ENCODE data around the gene KRT84. TPM values are rescaled to one million over a fixed set of nuclear protein-coding genes. Genes with fewer than 3 reads are reported as not detected.

The KRT84 gene
- total RNA-seq, 4 donors from 2014 or later: not detected

- Histone ChIP-seq H3K9me3 (no peaks in the 10 kb centered on the region), H3K36me3 (no peaks in the 10 kb centered on the region), H3K27me3 (peaks cover 0 to 2% (median 0%) of the 10 kb centered on the region in 3 donors), H3K4me1 (no peaks in the 10 kb centered on the region), H3K4me3 (no peak overlapping the region), H3K27ac (no peak overlapping the region)
- no peak for TF ChIP-seq CTCF (IDR thresholded peaks at IDR 0.05 in 4 of 5, conservative IDR thresholded peaks at IDR 0.05 in 1 of 5)
- TF ChIP-seq POLR2A (IDR thresholded peaks at IDR 0.05): no peak
- DNase-seq (no peak), ATAC-seq (no peak)
- in situ Hi-C loops (cut with MboI; ENCODE audit: low sequenced_read_pairs in 4 of 4): loop anchor here in 1 of 4 donors (10.0 kb wide), 1 partner anchor 520 kb away; no protein-coding TSS in a partner anchor
- intact Hi-C loops (cut with DNase I; ENCODE audit: low total_unique reads): no loop called here
These were observed 20.5 kb downstream of the KRT84 start for GRCh38 chr12:52364901-52365489.

- H3K9me3 ChIP-seq: no peaks in the 10 kb centered on the region
- in situ Hi-C loops (cut with MboI; ENCODE audit: low sequenced_read_pairs in 4 of 4) (loop anchor here in 1 of 4 donors (10.0 kb wide), 1 partner anchor 521 kb away; no protein-coding TSS in a partner anchor), intact Hi-C loops (cut with DNase I; ENCODE audit: low total_unique reads) (no loop called here)
- H3K4me3 ChIP-seq: no peak overlapping the region
- TF ChIP-seq CTCF (IDR thresholded peaks at IDR 0.05 in 4 of 5, conservative IDR thresholded peaks at IDR 0.05 in 1 of 5): no peak
- TF ChIP-seq POLR2A (IDR thresholded peaks at IDR 0.05): no peak
- ATAC-seq (no peak), DNase-seq (no peak)
- no peaks in the 10 kb centered on the region for H3K4me1 ChIP-seq
- H3K36me3 ChIP-seq: no peaks in the 10 kb centered on the region
- H3K27ac ChIP-seq: no peak overlapping the region
- peaks cover 0 to 2% (median 0%) of the 10 kb centered on the region in 3 donors for H3K27me3 ChIP-seq
These were observed 21.4 kb downstream of the KRT84 start for GRCh38 chr12:52364061-52364460.

- no peaks in the 10 kb centered on the region for H3K36me3 ChIP-seq
- H3K27me3 ChIP-seq: peaks cover 0 to 2% (median 0%) of the 10 kb centered on the region in 3 donors
- no peak for TF ChIP-seq POLR2A (IDR thresholded peaks at IDR 0.05)
- no peak for TF ChIP-seq CTCF (IDR thresholded peaks at IDR 0.05 in 4 of 5, conservative IDR thresholded peaks at IDR 0.05 in 1 of 5)
- ATAC-seq (no peak), DNase-seq (no peak)
- no peak overlapping the region for H3K27ac ChIP-seq
- no peaks in the 10 kb centered on the region for H3K9me3 ChIP-seq
- H3K4me1 ChIP-seq: no peaks in the 10 kb centered on the region
- H3K4me3 ChIP-seq: no peak overlapping the region
- in situ Hi-C loops (cut with MboI; ENCODE audit: low sequenced_read_pairs in 4 of 4) (loop anchor here in 1 of 4 donors (10.0 kb wide), 1 partner anchor 522 kb away; no protein-coding TSS in a partner anchor), intact Hi-C loops (cut with DNase I; ENCODE audit: low total_unique reads) (no loop called here)
These were observed 22.3 kb downstream of the KRT84 start for GRCh38 chr12:52363111-52363679.

GRCh38 chr12:52362118-52362726 lies 23.2 kb downstream of the KRT84 start:
- H3K27me3 ChIP-seq: peaks cover 0 to 2% (median 0%) of the 10 kb centered on the region in 3 donors
- ATAC-seq: no peak
- no peaks in the 10 kb centered on the region for H3K36me3 ChIP-seq
- H3K9me3 ChIP-seq: no peaks in the 10 kb centered on the region
- no peak overlapping the region for H3K4me3 ChIP-seq
- no peaks in the 10 kb centered on the region for H3K4me1 ChIP-seq
- in situ Hi-C loops (cut with MboI; ENCODE audit: low sequenced_read_pairs in 4 of 4): loop anchor here in 1 of 4 donors (10.0 kb wide), 1 partner anchor 523 kb away; no protein-coding TSS in a partner anchor
- TF ChIP-seq POLR2A (IDR thresholded peaks at IDR 0.05) (no peak), CTCF (IDR thresholded peaks at IDR 0.05 in 4 of 5, conservative IDR thresholded peaks at IDR 0.05 in 1 of 5) (no peak)
- H3K27ac ChIP-seq: no peak overlapping the region
- no peak for DNase-seq
- intact Hi-C loops (cut with DNase I; ENCODE audit: low total_unique reads): no loop called here

All from gastrocnemius medialis (tissue), 4 donors.